Hepatocyte (in vitro differentiated cells): ENCODE results near the gene WFDC12. TPM values are rescaled to one million over a fixed set of nuclear protein-coding genes. Genes with fewer than 3 reads are reported as not detected.

Experiments used
- DNase-seq: peaks from one replicate; pipeline ENCODE4 v3.0.0-alpha.2; 2016; ENCODE audit warnings: low spot score
- H2AFZ ChIP-seq: fragments of 200-600 bp; sonication (generic); 2 replicates; pipeline ENCODE4 v1.6.0; 2016; ENCODE audit warnings: antibody characterized with exemption, mild to moderate bottlenecking
- H3K27ac ChIP-seq: fragments of 200-600 bp; sonication (generic); 2 replicates; pipeline ENCODE4 v1.5.1; 2016; ENCODE audit warnings: mild to moderate bottlenecking
- H3K27me3 ChIP-seq: fragments of 200-600 bp; sonication (generic); 2 replicates; pipeline ENCODE4 v1.6.1; 2016
- H3K36me3 ChIP-seq: fragments of 200-600 bp; sonication (generic); replicated peaks from 2 replicates; pipeline ENCODE4 v1.5.1; 2016; ENCODE audit warnings: low read depth; ENCODE audit not compliant: insufficient read depth
- H3K4me1 ChIP-seq: fragments of 200-600 bp; sonication (generic); 2 replicates; pipeline ENCODE4 v1.5.1; 2016; ENCODE audit warnings: mild to moderate bottlenecking, moderate library complexity; ENCODE audit not compliant: insufficient read depth
- H3K4me2 ChIP-seq: fragments of 200-600 bp; sonication (generic); 2 replicates; pipeline ENCODE4 v1.6.0; 2016
- H3K4me3 ChIP-seq: fragments of 200-600 bp; sonication (generic); 2 replicates; pipeline ENCODE4 v1.5.1; 2016; ENCODE audit warnings: mild to moderate bottlenecking
- H3K79me2 ChIP-seq: fragments of 200-600 bp; sonication (generic); 2 replicates; pipeline ENCODE4 v1.6.0; 2017; ENCODE audit warnings: mild to moderate bottlenecking
- H3K9me2 ChIP-seq: fragments of 200-600 bp; sonication (generic); replicated peaks from 2 replicates; pipeline ENCODE4 v1.6.0; 2017; ENCODE audit warnings: mild to moderate bottlenecking; ENCODE audit not compliant: insufficient read depth
- H3K9me3 ChIP-seq: fragments of 200-600 bp; sonication (generic); 2 replicates; pipeline ENCODE4 v1.5.1; 2016; ENCODE audit warnings: low read depth, mild to moderate bottlenecking
- H4K20me1 ChIP-seq: fragments of 200-600 bp; sonication (generic); 2 replicates; pipeline ENCODE4 v1.6.0; 2016; ENCODE audit warnings: mild to moderate bottlenecking; ENCODE audit not compliant: insufficient read depth, poor library complexity, severe bottlenecking
- EZH2 ChIP-seq: fragments of 200-600 bp; sonication (generic); IDR thresholded peaks from 2 replicates; pipeline ENCODE4 v1.6.1; 2016; ENCODE audit warnings: antibody characterized with exemption, mild to moderate bottlenecking, borderline replicate concordance
- EZH2phosphoT487 ChIP-seq: fragments of 200-600 bp; sonication (generic); IDR thresholded peaks from one replicate; pipeline ENCODE4 v1.6.1; 2018; ENCODE audit warnings: antibody characterized with exemption, mild to moderate bottlenecking, low read depth, moderate library complexity; ENCODE audit not compliant: unreplicated experiment, severe bottlenecking
- WGBS: methylation state at CpG from one replicate; pipeline ENCODE4 v1.1.6; 2016; ENCODE audit warnings: low lambda C conversion rate; ENCODE audit errors: missing lambda C conversion rate; 5-methylcytosine and 5-hydroxymethylcytosine counted together
- polyA plus RNA-seq: library from polyadenylated mRNA; unstranded; fragments of >200 nt; fragmentation: Nextera tagmentation; extraction: Ambion mirVana; gene quantifications from 2 replicates; pipeline ENCODE4 v1.2.1, GENCODE V29; 2016
- total RNA-seq: library from RNA; depleted of rRNA; stranded (reverse); fragments of >200 nt; gene quantifications from 2 replicates; pipeline ENCODE4 v1.2.3, GENCODE V29; 2014
- TF ChIP-seq, protein P1 (sequence below): fragments of 200-600 bp; sonication (generic); IDR thresholded peaks from 2 replicates; pipeline ENCODE4 v1.5.1; 2016; ENCODE audit warnings: antibody characterized with exemption, mild to moderate bottlenecking; ENCODE audit not compliant: poor library complexity

WFDC12 gene
- total and polyA plus RNA-seq, 2 experiments from 2014 or later, result not detected

DNA sequence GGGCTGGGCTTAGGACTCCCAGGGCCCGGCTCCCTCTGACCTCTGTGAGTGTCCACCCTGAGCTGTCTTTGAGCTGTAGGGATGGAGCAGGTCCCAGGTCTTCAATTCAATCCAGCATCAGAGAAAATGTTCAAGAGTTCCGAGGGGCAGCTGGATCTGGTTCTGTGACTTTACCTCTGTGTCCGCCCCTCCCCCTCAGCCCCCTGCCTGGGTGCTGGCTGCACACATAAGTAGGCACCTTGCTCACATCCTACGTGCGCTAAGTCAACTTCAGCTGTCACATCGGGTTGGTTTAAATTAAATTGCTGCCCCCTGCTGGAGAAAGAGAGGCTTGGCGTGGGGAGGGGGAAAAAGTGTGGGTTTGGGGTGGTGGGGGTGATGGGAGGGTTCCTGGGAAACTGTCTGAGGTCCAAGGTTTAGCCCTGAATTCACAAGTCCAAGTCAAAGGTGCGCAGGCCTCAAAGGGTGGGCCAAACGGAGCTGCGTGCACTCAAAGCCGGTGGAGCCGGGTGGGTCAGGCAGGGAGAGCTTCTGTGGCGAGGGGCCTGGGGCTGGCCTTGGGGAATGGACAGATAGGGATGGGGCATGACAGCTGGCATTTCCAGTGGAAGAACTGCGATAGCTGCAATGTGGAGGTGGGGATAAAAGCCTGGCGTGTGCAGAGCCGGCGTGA lies 12.3 kb downstream of the WFDC12 start:
- Histone ChIP-seq H3K4me1 (no peaks in the 10 kb centered on the region), H4K20me1 (no peaks in the 10 kb centered on the region), H3K36me3 (no peaks in the 10 kb centered on the region), H3K9me2 (no peaks in the 10 kb centered on the region), H2AFZ (no peak overlapping the region), H3K79me2 (no peaks in the 10 kb centered on the region), H3K9me3 (no peaks in the 10 kb centered on the region), H3K4me2 (no peak overlapping the region), H3K27me3 (no peaks in the 10 kb centered on the region), H3K27ac (no peak overlapping the region), H3K4me3 (no peak overlapping the region)
- TF ChIP-seq, protein P1, sequence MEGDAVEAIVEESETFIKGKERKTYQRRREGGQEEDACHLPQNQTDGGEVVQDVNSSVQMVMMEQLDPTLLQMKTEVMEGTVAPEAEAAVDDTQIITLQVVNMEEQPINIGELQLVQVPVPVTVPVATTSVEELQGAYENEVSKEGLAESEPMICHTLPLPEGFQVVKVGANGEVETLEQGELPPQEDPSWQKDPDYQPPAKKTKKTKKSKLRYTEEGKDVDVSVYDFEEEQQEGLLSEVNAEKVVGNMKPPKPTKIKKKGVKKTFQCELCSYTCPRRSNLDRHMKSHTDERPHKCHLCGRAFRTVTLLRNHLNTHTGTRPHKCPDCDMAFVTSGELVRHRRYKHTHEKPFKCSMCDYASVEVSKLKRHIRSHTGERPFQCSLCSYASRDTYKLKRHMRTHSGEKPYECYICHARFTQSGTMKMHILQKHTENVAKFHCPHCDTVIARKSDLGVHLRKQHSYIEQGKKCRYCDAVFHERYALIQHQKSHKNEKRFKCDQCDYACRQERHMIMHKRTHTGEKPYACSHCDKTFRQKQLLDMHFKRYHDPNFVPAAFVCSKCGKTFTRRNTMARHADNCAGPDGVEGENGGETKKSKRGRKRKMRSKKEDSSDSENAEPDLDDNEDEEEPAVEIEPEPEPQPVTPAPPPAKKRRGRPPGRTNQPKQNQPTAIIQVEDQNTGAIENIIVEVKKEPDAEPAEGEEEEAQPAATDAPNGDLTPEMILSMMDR, result peak; percentile 56
- TF ChIP-seq EZH2phosphoT487, result no peak
- WGBS, result 52% methylated on average over 17 of the region's 17 CpGs
- DNase-seq, result no peak

- no peaks in the 10 kb centered on the region for H3K4me1 ChIP-seq
- H3K9me3 ChIP-seq, result no peaks in the 10 kb centered on the region
- TF ChIP-seq EZH2phosphoT487 (no peak), EZH2 (no peak)
- TF ChIP-seq, protein P1, result no peak
- H3K9me2 ChIP-seq, result no peaks in the 10 kb centered on the region
- 86% methylated on average over 10 of the region's 11 CpGs for WGBS
- no peak overlapping the region for H2AFZ ChIP-seq
- H4K20me1 ChIP-seq, result no peaks in the 10 kb centered on the region
- DNase-seq, result no peak
- no peak overlapping the region for H3K4me3 ChIP-seq
- no peaks in the 10 kb centered on the region for H3K36me3 ChIP-seq
- no peak overlapping the region for H3K4me2 ChIP-seq
- H3K27me3 ChIP-seq, result no peaks in the 10 kb centered on the region
- no peaks in the 10 kb centered on the region for H3K79me2 ChIP-seq
- H3K27ac ChIP-seq, result no peak overlapping the region
These were observed 13.0 kb downstream of the WFDC12 start for GRCh38 chr20:45111285-45111684.

- Histone ChIP-seq H4K20me1 (no peaks in the 10 kb centered on the region), H2AFZ (no peak overlapping the region), H3K9me2 (no peaks in the 10 kb centered on the region), H3K27me3 (no peaks in the 10 kb centered on the region), H3K79me2 (no peaks in the 10 kb centered on the region), H3K36me3 (no peaks in the 10 kb centered on the region), H3K4me1 (no peaks in the 10 kb centered on the region), H3K9me3 (no peaks in the 10 kb centered on the region), H3K4me3 (no peak overlapping the region), H3K27ac (no peak overlapping the region), H3K4me2 (no peak overlapping the region)
- TF ChIP-seq, protein P1, result no peak
- TF ChIP-seq EZH2 (no peak), EZH2phosphoT487 (no peak)
- 92% methylated on average over 11 of the region's 11 CpGs for WGBS
- no peak for DNase-seq
These were observed 14.0 kb downstream of the WFDC12 start for GRCh38 chr20:45110301-45110700.
